Dermis blood vessel endothelial cell (primary cell): ENCODE results near the gene DNASE1L1. TPM values are rescaled to one million over a fixed set of nuclear protein-coding genes. Genes with fewer than 3 reads are reported as not detected.

Source experiments
- total RNA-seq: library from RNA; depleted of rRNA; stranded (reverse); fragments of >200 nt; gene quantifications from 2 replicates; pipeline ENCODE4 v1.2.3, GENCODE V29; 2014

DNASE1L1 gene
- total RNA-seq, 1 donor from 2014 or later = 105 TPM

Other genes starting within 250 kb of the DNASE1L1 start
- 0.17 TPM in 1 of 2 replicates, not detected in the other for gene OPN1MW, start 226.7 kb downstream of the DNASE1L1 start, total RNA-seq
- not detected in 2 replicates for gene OPN1MW2, start 189.5 kb downstream of the DNASE1L1 start, total RNA-seq
- not detected in 2 replicates for gene OPN1MW3, start 151.7 kb downstream of the DNASE1L1 start, total RNA-seq
- gene TEX28, start 114.1 kb downstream of the DNASE1L1 start, total RNA-seq = not detected in 2 replicates
- gene TKTL1, start 113.5 kb downstream of the DNASE1L1 start, total RNA-seq = not detected in 2 replicates
- 1,387 and 2,587 TPM in 2 replicates for gene FLNA, start 34.6 kb downstream of the DNASE1L1 start, total RNA-seq
- gene EMD, start 30.0 kb downstream of the DNASE1L1 start, total RNA-seq = 10.6 and 17.2 TPM in 2 replicates
- 3,745 and 6,057 TPM in 2 replicates for gene RPL10, start 10.9 kb downstream of the DNASE1L1 start, total RNA-seq
- 20.8 and 25.9 TPM in 2 replicates for gene TAFAZZIN, start 2.3 kb upstream of the DNASE1L1 start, total RNA-seq
- gene ATP6AP1, start 19.4 kb upstream of the DNASE1L1 start, total RNA-seq = 65.9 and 103 TPM in 2 replicates
- 50.7 and 75.9 TPM in 2 replicates for gene GDI1, start 27.9 kb upstream of the DNASE1L1 start, total RNA-seq
- 58.0 and 61.4 TPM in 2 replicates for gene FAM50A, start 34.9 kb upstream of the DNASE1L1 start, total RNA-seq
- gene PLXNA3, start 49.0 kb upstream of the DNASE1L1 start, total RNA-seq = 6.6 and 9.0 TPM in 2 replicates
- gene LAGE3, start 70.0 kb upstream of the DNASE1L1 start, total RNA-seq = 14.3 and 31.5 TPM in 2 replicates
- gene UBL4A, start 77.4 kb upstream of the DNASE1L1 start, total RNA-seq = 51.1 and 57.8 TPM in 2 replicates
- 22.1 and 39.9 TPM in 2 replicates for gene SLC10A3, start 81.4 kb upstream of the DNASE1L1 start, total RNA-seq
- 25.5 and 27.7 TPM in 2 replicates for gene FAM3A, start 107.0 kb upstream of the DNASE1L1 start, total RNA-seq
- gene G6PD, start 137.6 kb upstream of the DNASE1L1 start, total RNA-seq = 29.1 and 117 TPM in 2 replicates
- 15.5 and 22.1 TPM in 2 replicates for gene IKBKG, start 138.4 kb upstream of the DNASE1L1 start, total RNA-seq
- not detected in 2 replicates for gene CTAG1A, start 175.9 kb upstream of the DNASE1L1 start, total RNA-seq
- gene CTAG1B, start 210.0 kb upstream of the DNASE1L1 start, total RNA-seq = not detected in 2 replicates
- gene CTAG2, start 244.3 kb upstream of the DNASE1L1 start, total RNA-seq = not detected in 2 replicates